Measurements from ENCODE around the gene GRK1. TPM values are rescaled to one million over a fixed set of nuclear protein-coding genes. Genes with fewer than 3 reads are reported as not detected.
"Not testable (repeated sequence)": the region's sequence is repeated elsewhere in the genome, so short reads cannot be mapped to it uniquely, and the experiment has no call there.

The GRK1 gene
- total RNA-seq, 2 experiments from 2014 or later: 0.19 TPM; not detected in 1

DNA sequence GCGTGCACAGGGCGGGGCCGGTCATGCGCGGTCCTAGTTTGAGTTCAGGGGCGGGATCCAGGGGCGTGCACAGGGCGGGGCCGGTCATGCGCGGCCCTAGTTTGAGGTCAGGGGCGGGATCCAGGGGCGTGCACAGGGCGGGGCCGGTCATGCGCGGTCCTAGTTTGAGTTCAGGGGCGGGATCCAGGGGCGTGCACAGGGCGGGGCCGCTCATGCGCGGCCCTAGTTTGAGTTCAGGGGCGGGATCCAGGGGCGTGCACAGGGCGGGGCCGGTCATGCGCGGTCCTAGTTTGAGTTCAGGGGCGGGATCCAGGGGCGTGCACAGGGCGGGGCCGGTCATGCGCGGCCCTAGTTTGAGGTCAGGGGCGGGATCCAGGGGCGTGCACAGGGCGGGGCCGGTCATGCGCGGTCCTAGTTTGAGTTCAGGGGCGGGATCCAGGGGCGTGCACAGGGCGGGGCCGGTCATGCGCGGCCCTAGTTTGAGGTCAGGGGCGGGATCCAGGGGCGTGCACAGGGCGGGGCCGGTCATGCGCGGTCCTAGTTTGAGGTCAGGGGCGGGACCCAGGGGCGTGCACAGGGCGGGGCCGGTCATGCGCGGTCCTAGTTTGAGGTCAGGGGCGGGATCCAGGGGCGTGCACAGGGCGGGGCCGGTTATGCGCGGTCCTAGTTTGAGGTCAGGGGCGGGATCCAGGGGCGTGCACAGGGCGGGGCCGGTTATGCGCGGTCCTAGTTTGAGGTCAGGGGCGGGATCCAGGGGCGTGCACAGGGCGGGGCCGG lies 58.5 kb downstream of the GRK1 start:
- CTCF ChIA-PET, POLR2A ChIA-PET: not testable (repeated sequence)

DNA sequence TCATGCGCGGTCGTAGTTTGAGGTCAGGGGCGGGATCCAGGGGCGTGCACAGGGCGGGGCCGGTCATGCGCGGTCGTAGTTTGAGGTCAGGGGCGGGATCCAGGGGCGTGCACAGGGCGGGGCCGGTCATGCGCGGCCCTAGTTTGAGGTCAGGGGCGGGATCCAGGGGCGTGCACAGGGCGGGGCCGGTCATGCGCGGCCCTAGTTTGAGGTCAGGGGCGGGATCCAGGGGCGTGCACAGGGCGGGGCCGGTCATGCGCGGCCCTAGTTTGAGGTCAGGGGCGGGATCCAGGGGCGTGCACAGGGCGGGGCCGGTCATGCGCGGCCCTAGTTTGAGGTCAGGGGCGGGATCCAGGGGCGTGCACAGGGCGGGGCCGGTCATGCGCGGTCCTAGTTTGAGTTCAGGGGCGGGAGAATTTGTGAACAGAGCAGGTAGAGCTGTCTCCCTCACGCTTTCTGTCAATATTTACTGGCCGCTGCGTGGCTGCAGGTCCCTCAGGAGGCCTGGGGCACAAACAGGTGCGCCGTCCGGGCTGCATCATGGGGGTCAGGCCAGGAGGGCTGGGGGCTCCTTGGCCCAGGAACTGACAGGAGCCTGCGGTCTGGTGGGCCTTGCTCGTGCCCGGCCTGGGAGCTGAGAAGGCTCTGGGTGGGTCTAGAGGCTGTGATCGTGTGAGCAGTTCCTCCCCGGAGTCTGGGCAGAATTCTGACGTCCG lies 59.2 kb downstream of the GRK1 start:
- CTCF ChIA-PET, POLR2A ChIA-PET: not testable (repeated sequence)

DNA sequence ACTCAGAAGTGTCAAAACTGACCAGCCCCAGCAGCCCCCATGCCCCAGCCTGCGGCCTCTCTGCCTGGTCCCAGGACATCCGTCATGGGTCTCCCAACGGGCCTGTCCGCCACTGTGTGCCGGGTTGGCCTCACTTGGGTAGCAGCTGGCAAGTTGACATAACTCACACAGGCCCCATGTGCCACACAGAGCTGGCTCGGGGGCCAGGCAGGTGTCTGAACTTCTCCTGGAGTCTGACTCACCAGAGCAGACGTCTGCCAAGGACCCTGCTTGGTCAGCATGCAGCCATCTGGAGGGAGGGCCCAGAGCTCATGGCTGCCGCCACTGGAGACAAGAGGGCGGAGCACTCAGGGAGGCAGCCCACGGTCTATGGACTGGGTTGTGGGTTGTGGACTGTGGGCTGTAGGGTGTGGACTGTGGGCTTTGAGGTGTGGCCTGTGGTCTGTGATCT lies 60.0 kb downstream of the GRK1 start:
- CTCF ChIA-PET: no interaction called here
- POLR2A ChIA-PET: no interaction called here

DNA sequence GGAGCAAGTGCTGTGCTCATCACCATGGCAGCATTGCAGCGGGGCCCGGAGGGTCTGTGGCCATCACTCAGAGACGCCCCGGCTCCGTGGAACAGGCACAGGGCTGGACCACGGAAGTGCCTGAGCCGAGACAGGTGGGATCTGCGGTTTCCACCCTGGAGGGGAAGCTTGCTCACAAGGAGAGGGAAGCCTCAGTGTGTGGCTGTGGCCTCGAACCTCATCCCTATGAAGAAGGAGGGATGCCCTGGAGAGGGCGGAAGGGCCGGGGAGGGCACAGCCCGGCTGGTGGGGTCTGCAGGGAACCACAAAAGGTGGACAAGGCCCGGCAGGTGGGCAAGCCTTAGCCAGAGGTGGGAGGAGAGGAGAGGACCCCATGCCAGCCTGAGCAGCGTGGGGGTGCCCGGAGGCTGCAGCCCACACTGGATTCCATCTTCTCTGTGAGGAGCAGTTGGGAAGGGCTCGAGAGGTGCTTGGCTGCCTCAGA lies 61.6 kb downstream of the GRK1 start:
- POLR2A ChIA-PET: interaction anchor here (0.6 kb wide), 1 partner anchor 425 kb away, joined by 3 read pairs; no protein-coding TSS in a partner anchor
- CTCF ChIA-PET: no interaction called here

DNA sequence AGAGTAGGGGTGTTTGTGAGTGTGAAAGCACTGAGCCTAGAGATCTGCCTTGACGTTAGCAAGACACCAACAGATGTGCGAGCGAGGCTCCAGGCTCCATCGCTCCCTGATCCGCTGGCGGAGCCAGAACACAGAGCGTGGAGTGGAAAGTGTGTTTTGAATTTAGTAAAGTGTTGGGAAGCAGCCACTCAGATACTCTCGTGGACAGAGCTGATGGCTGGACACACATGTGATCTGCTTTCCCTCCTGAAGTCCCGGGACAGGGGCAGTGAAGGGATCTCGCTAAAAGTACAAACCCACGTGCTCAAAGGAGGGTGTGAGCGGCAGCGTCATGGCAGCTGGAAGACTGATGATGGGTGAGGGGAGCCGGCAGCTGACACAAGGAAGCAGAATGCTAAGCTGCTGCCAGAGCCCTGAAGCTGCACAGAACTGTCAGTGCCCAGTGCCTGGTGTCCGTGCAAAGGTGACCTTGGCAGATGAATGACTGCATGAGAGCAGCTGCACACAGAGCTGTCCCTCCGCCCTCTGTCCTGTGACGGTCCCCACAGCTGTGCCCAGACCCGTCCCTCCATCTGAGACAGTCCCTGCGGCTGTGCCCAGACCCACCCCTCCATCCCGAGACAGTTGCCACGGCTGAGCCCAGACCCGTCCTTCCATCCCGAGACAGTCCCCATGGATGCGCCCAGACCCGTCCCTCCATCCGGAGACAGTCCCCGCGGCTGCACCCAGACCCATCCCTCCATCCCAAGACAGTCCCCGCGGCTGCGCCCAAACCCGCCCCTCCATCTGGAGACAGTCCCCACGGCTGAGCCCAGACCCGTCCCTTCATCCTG lies 62.4 kb downstream of the GRK1 start:
- POLR2A ChIA-PET: no interaction called here
- CTCF ChIA-PET: no interaction called here

DNA sequence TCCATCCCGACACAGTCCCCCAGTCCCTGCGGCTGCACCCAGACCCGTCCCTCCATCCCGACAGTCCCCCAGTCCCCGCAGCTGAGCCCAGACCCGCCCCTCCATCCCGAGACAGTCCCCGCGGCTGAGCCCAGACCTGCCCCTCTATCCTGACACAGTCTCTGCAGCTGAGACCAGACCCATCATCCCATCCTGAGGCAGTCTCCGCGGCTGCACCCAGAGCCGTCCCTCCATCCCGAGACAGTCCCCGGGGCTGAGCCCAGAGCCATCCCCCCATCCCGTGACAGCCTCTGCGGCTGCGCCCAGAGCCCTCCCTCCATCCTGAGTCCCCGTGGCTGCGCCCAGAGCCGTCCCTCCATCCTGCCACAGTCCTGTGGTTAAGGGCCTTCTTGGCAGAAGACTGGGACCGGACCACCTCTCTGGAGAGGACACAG lies 63.3 kb downstream of the GRK1 start:
- ChIA-PET CTCF (no interaction called here), POLR2A (no interaction called here)

DNA sequence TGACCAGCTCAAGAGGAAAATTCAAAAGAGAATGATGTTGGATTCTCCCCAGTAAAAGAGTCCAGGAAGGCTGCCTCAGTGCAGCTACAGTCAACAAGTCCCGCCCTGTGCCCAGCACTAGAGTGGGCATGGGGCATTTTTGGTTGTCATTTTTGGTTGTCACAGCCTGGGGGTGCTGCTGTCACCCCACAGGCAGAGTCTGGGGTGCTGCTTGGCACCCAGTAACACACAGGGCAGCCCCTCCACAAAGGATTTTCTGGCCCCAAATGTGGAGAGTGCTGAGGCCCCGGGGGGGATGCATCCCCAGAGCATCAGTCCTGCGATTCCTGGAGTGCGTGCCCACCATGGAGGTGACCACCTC lies 63.8 kb downstream of the GRK1 start:
- CTCF ChIA-PET: no interaction called here
- POLR2A ChIA-PET: no interaction called here

DNA sequence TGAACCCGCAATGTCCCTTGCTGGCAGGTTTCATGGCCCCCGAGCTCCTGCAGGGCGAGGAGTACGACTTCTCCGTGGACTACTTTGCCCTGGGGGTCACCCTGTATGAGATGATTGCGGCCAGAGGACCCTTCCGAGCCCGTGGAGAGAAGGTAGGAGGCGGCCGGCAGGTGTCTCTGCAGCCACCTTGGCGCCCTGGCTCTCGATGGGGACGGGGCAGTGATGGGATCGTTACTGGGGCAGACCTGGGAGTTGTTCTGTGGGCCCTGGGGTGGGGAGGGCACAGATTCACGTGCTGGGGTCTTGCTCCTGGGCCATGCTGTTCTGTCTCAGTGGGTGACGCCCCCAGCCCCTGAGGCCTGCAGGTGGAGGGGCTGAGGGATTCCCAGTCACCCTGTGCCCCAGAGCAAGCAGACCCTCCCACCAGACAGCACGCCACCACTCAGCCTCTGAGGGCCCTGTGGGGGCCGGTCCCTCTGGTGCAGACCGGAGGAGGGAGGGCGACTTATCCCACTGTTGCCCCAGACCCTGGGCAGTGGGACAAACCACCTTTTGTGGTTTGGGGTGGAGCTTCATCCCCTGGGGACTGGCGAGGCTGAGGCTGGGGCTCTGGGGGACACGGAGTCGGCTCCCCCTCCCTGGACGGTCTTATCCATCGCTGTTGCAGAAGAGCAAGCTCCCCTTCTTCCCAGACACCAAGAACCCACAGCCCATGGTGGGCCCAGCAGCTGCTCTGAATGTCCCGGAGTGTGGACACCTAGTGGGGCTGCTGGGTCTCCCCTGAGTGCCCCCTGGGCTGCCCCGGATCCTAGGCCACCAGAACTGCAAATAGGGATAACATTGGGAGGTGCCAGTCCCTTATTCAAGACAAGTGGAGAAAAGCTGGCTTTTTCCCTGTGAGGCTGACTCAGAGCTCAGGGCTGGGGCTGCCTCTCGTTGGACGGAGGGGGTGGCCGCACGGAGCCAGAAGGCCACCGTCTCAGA lies 64.5 kb downstream of the GRK1 start:
- ChIA-PET CTCF (no interaction called here), POLR2A (no interaction called here)

DNA sequence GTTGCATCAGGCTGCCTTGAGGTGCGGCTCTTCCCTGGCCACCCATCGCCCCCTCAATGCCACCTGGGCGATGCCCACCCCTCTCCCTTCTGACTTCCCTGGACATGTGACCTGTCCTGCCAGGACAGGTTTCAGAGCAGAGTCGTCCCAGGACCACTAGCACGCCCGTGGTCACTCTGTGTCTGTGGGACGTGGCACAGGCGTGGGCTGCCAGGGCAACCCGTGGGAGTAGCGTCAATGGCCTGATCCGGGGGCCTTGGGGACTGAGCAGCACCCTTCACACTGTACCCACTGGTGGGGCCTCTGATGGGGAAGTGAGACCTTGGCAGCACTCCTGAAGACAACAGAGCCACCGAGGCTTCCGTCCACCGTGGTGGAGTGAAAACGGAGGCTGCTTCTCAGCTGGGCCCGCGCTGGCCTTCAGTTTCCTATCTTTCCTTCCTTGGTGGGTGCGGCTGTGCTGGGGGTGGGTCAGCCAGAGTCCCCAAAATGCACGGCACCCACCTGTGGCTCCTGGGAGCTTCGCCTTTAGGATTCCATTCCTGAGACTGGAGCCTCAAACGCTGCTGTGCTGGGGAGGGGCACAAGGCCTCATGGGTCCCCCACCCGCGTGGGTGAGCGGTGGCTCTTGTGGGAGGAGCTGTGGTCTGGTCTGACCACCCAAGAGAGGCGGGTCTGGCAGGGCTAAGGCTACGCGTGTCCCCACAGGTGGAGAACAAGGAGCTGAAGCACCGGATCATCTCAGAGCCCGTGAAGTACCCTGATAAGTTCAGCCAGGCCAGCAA lies 65.3 kb downstream of the GRK1 start:
- POLR2A ChIA-PET: no interaction called here
- CTCF ChIA-PET: no interaction called here

DNA sequence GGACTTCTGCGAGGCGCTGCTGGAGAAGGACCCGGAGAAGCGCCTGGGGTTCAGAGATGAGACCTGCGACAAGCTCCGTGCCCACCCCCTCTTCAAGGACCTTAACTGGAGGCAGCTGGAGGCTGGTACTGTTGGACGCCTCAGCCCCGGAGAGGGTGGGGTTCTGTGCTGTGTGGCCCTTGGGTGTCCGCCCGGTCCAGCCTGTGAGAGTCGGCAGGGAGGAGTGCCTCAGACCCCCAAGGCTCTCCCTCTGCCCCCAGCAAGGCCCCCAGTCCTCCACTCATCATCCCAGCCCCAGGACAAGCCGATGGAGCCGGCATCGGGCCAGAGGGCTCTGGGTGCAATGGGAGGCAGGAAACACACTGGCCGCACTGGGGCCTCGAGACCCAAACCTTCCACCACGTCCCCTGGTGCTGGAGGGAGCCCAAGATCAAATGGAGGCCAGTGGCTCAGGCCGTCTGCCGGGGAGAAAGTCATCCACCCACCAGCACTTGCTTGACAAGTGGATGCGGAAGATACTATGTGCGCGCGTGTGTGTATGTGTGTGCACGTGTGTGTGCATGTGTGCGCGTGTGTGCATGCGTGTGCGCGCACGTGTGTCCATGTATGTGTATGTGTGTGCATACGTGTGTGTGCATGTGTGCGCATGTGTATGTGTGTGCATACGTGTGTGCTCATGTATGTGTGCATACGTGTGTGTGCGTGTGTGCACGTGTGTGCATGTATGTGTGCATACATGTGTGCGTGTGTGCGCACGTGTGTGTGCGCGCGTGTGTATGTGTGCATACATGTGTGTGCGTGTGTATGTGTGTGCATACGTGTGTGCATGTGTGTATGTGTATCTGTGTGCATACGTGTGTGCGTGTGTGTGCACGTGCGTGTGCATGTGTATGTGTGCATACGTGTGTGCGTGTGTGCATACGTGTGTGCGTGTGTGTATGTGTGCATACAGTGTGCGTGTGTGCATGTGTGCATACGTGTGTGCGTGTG lies 66.2 kb downstream of the GRK1 start:
- POLR2A ChIA-PET: no interaction called here
- CTCF ChIA-PET: no interaction called here

DNA sequence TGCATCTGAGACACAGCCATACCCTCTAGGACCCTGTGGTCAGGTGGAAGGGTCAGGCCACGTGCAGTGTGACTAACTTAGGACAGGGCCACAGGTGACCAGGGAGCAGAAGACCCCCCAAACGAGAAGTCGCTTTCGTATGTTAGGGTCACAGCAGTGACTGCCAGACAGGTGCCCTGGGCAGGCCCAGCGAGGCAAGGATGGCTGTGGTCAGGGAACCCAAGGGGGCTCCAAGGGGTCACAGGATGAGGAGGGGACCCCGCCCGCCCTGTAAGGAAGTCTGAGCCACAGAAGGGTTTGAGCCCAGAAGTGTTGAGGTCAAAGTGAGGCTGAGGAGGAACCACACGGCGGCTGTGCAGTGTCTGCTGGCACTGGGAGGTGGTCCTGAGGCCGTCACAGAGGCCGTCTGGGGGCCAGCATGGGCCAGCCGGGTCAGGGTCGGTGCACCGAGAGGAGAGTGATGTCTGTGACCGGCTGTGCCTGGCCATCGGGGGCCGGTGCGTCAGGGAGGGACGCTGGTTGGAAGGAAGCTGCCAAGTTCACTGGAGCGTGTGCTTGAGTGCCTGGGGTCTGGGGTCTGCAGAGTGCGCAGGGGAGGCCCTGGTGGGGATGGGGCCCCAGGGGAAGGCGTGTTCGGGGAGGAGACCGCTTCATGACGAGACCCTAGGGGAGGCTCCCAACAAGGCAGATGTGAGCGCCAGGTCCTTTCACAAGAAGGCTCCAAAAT lies 67.2 kb downstream of the GRK1 start:
- CTCF ChIA-PET: no interaction called here
- POLR2A ChIA-PET: no interaction called here

DNA sequence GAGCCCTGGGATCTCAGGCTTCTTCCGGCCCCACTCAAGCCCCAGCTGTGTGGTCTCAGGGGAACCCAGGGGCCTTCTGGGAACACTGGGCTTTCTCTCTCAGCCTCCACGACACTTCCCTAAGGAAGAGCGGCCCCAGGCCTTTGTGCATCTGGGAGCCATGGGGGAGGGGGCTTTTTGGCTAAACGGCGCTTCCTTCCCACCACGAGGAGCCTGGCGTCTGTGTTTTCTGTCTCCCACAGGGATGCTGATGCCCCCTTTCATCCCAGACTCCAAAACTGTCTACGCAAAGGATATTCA lies 67.8 kb downstream of the GRK1 start:
- ChIA-PET CTCF (no interaction called here), POLR2A (no interaction called here)

DNA sequence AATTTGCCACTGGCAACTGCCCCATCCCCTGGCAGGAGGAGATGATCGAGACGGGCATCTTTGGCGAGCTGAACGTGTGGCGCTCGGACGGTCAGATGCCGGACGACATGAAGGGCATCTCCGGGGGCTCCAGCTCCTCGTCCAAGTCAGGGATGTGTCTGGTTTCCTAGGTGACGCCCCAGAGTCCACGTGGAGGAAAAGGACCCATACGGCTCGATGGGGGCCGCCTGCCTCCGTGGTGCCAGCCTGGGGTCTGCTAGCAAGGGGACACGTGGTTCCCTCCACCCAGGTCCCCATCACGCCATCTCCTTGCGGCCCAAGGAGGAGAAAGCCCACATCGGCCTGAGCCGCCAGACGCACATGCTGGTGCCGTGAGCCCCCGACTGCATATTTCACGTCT lies 68.2 kb downstream of the GRK1 start:
- POLR2A ChIA-PET: no interaction called here
- CTCF ChIA-PET: no interaction called here

DNA sequence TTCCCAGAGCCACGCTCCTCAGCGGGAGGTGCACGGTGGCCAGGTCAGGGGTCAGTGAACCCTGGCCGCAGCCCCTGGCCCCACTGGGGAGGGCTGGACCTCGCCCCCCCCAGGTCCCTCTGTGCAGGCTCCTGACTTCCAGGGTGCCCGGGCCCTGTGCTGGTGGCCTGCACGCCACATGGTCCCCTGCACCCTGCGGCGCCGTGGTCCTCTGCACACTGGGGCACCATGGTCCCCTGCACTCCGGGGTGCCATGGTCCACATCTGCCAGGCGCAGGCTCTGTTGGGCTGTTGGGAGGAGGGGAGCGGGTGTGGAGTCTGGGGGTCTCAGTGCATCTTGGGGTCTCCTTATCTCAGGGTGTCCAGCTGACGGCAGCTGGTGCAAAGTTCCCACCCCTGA lies 68.7 kb downstream of the GRK1 start:
- ChIA-PET POLR2A (no interaction called here), CTCF (no interaction called here)

DNA sequence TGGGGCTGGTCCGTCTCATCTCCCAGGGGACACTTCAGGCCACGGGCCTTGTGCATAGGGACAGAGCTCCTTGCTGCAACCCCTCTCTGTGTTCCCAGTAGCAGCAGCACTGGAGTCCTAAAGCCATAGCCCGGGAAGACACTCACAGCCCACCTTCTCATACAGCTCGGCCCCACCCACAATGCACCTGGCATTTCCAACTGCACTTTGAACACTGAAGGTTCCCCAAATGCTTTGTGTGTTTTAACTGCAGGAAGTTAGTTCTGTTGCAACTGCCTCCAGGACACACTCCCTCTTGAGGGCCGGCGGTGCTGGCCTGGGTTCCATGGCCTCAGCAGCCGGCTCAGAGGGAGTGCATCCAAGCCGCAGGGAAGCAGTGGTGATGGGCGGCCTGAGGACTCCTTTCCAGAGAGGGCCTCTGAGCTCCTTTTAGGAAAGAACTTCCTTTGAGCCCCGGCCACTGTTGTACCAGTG lies 69.3 kb downstream of the GRK1 start:
- ChIA-PET CTCF (no interaction called here), POLR2A (no interaction called here)

DNA sequence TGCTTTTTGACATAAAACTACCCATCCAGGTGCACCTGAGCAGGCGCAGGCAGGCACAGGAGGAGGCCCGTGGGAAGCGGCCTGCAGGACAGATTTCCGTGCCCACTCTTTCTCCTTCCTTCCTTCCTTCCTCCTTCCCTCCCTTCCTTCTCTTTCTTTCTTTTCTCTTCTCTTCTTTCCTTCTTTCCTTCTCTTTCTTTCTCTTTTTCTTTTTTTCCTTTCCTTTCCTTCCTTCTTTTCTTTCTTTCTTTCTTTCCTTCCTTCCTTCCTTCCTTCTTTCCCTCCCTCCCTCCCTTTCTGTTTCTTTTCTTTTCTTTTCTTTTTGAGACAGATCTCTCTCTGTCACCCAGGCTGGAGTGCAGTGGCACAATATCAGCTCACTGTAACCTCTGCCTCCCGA lies 70.8 kb downstream of the GRK1 start:
- CTCF ChIA-PET: no interaction called here
- POLR2A ChIA-PET: no interaction called here
